Subcutaneous adipose tissue (tissue), 4 donors: ENCODE measurements around the gene TTC28. TPM values are rescaled to one million over a fixed set of nuclear protein-coding genes. Genes with fewer than 3 reads are reported as not detected.

Experiments used
- total RNA-seq, 4 donors: library from RNA; depleted of rRNA; stranded (reverse); fragments of >200 nt; gene quantifications; one replicate each; pipeline ENCODE4 v1.1.0, GENCODE V29; 2016
- TF ChIP-seq, protein P1 (sequence below): fragments of 450-650 bp; IDR thresholded peaks from one replicate; pipeline ENCODE4 v1.5.1; 2016; ENCODE audit warnings: low read depth, mild to moderate bottlenecking, control low read depth, antibody characterized with exemption, moderate library complexity

Gene TTC28
- total RNA-seq, 4 donors from 2014 or later: 42.6 to 71.6 (median 43.4) TPM

DNA sequence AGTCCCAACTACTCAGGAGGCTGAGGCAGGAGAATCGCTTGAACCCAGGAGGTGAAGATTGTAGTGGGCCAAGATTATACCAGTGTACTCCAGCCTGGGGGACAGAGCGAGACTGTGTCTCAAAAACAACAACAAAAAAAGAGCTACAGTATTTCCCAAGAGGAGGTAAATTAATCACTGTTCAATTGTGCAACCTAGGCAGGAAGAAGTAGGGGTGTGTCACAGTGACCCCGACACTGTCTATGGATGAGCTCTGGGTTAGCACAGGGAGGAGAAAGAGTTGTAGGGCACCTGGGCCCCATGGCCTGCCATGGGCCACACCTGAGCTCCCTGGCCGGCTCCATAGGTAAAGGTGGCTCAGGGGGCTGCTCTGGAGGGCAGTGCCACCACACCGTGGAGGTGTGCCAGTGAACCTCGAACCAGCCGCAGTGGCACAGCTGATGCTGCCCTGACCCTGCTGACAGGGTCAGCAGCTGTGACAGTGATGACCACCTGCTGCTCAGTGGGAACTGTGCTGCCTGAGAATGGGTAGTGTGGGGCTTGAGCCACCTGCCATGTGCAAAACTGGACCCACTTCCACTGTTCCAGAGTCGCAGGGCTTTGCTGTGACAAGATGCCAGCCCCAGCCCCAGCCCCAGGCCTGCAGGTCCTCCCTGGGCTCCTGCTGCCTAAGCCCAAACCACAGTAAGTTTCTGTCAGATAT lies 676.6 kb downstream of the TTC28 start:
- TF ChIP-seq, protein P1, sequence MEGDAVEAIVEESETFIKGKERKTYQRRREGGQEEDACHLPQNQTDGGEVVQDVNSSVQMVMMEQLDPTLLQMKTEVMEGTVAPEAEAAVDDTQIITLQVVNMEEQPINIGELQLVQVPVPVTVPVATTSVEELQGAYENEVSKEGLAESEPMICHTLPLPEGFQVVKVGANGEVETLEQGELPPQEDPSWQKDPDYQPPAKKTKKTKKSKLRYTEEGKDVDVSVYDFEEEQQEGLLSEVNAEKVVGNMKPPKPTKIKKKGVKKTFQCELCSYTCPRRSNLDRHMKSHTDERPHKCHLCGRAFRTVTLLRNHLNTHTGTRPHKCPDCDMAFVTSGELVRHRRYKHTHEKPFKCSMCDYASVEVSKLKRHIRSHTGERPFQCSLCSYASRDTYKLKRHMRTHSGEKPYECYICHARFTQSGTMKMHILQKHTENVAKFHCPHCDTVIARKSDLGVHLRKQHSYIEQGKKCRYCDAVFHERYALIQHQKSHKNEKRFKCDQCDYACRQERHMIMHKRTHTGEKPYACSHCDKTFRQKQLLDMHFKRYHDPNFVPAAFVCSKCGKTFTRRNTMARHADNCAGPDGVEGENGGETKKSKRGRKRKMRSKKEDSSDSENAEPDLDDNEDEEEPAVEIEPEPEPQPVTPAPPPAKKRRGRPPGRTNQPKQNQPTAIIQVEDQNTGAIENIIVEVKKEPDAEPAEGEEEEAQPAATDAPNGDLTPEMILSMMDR: no peak

GRCh38 chr22:28002181-28002700 lies 677.4 kb downstream of the TTC28 start:
- TF ChIP-seq, protein P1: no peak

- TF ChIP-seq, protein P1: no peak
Measured at GRCh38 chr22:28001171-28001835, 678.3 kb downstream of the TTC28 start.

DNA sequence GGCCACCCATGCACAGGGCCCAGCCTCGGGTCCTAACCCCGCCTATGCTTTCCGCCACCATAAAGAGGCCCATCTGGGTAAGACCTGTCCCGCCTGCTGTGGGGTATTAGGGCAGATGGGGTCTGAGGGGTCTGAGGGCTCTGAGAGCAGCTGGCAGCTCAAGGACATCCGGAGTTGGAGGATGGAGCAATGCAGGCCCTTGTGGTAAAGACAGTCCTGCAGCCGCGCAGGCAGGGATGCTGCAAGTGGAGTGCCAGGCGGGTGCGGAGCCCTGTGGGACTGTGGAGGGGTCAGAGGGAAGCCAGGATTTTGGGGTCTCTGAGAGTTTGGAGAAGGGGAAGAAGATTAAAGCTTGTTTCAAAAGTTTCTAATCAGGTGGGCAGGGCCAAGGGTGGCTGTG lies 679.3 kb downstream of the TTC28 start:
- TF ChIP-seq, protein P1: no peak

DNA sequence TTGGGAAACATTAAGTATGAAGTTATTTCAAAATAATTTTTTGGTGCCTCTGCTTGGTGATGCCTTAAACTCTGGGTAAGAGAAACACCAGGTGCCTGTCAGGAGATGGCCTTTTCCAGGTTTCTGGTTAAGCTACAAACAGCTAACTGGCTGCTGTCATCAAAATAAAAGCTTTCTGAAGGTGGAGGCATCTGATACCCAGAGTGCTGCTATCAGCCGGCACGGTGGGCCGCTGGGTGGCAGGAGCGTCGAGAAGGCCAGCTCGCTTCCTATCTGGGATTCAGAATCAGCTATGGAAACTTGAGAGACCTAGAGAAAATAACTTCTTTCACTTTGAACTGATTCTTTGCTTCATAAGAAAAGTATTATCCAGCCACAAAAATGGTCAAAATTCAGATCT lies 679.8 kb downstream of the TTC28 start:
- TF ChIP-seq, protein P1: no peak

GRCh38 chr22:27998511-27999410 lies 680.9 kb downstream of the TTC28 start:
- TF ChIP-seq, protein P1: no peak
